ENCODE measurements around the gene CLSTN3.

GRCh38 chr12:7101694-7102131 is 28.5 kb upstream of the CLSTN3 start:
- no peak for TF ChIP-seq CTCF (IDR thresholded peaks at IDR 0.05)
- TF ChIP-seq, protein P1, sequence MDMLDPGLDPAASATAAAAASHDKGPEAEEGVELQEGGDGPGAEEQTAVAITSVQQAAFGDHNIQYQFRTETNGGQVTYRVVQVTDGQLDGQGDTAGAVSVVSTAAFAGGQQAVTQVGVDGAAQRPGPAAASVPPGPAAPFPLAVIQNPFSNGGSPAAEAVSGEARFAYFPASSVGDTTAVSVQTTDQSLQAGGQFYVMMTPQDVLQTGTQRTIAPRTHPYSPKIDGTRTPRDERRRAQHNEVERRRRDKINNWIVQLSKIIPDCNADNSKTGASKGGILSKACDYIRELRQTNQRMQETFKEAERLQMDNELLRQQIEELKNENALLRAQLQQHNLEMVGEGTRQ (IDR thresholded peaks at IDR 0.05; ENCODE audit: borderline replicate concordance, low read depth, low read length) = no peak

Data from SK-N-SH (cell line).